ENCODE data around the gene NCR2.

The NCR2 gene

DNA sequence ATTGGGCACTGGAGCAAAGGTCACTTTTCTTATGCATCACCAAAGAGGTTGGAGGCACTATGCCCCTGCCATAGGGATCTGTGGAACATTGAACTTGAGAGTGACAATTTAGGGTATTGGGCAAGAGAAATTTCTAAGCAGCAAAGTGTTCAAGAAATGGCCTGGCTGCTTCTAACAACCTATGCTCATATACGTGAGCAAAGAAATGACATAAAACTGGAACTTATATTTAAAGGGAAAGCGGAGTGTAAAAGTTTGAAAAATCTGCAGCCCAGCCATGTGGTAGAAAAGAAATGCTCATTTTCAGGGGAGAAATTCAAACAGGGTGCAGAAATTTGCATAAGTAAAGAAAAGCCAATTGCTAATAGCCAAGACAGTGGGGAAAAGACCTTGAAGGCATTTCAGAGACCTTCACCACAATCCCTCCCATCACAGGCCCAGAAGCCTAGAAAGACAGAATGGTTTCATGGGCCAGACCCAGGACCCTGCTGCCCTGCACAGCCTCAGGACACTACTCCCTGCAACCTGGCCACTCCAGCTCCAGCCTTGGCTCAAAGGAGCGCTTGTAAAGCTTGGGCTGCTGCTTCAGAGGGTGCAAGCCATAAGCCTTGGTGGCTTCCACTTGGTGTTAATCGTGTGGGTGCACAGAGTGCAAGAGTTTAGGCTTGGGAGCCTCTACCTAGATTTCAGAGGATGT lies 24.4 kb downstream of the NCR2 start:
- no peak for DNase-seq (ENCODE audit: low read depth)

DNA sequence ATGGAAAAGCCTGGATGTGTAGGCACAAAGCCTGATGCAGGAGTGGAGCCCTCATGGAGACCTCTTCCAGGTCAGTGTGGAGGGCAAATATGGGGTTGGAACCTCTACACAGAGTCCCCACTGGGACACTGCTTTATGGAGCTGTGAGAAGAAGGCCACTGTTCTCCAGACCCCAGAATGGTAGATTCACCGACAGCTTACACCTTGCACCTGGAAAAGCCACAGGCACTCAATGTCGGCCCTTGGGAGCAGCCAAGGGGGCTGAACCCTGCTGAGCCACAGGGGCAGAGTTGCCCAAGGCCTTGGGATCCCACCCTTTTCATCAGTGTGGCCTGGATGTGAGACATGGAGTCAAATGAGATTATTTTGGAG lies 24.9 kb downstream of the NCR2 start:
- no peak for DNase-seq (ENCODE audit: low read depth)

DNA sequence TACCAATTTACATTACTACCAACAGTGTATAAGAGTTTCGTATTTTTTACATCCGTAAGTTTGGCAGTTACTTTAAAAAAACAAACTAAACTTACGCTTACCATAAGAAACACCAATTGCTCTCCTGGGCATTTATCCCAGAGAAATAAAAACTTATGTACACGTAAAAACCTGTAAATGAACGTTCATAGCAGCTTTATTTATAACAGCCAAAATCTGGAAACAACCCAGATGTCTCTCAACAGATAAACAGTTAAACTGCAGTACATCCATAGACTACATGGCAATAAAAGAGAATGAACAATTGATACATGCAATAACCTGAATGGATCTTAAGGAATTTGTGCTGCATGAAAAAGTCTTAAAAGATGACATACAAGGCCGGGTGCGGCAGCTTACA lies 30.7 kb downstream of the NCR2 start:
- no peak for DNase-seq (ENCODE audit: low read depth)

DNA sequence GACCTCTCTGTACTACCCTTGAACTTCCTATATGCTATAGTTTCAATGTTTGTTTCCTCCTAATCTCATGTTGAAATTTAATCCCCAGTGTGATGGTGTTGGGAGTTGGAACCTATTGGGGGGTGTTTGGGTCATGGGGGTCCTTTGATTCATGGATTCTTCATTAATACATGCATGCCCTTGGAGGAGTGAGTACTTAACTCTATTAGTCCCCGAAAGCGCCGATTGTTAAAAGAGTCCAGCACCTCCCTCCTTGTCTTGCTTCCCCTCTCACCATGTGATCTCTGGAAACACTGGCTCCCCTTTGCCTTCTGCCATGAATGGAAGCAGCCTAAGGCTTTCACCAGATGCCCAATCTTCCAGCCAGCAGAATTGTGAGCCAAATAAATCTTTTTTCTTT lies 31.7 kb downstream of the NCR2 start:
- DNase-seq (ENCODE audit: low read depth) = no peak

DNA sequence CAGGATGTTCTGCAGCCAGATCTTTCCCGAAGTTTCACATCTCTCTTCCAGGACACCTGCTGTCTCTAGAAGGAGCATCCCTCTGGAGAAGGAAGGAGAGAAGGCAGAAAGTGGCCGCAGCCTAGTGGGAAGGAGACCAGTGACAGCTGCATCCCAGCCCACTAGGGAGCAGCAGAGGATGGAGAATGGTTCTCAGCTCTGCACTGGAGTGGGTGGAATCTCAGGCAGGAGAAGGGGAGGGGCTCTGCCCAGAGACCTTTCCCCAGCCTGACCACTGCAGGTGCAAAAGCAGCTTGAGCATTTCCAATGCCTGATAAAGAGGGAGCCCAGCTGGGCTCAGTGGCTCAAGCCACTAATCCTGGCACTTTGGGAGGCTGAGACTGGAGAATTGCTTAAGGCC lies 32.3 kb downstream of the NCR2 start:
- DNase-seq (ENCODE audit: low read depth) = no peak

DNA sequence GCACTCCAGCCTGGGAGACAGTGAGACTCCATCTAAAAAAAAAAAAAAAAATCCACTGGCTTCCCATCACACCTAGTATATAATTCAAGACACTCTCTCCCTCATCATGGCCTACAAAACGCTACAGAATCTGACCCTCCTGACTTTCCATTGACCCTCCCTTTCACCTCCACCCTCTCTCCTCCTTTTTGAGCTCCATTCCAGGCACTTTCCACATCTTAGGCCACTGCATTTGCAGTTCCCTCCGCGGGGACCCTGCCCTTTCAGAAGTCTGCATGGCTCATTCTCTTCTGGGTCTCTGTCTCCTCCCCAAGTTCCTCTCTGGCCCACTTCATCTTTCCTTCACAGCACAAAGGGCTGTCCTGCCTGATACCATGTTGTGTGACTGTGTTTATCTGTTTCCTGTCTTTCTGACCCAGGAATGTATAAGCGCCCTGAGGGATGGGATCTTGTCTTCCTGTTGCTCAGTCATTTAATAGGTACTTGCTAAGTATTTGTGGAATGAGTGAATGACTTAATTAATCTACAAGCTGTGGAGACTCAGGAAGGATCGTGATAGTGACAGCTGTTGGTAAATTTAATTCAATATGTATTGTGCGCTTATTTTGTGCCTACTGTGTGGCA lies 35.2 kb downstream of the NCR2 start:
- no peak for DNase-seq (ENCODE audit: low read depth)

DNA sequence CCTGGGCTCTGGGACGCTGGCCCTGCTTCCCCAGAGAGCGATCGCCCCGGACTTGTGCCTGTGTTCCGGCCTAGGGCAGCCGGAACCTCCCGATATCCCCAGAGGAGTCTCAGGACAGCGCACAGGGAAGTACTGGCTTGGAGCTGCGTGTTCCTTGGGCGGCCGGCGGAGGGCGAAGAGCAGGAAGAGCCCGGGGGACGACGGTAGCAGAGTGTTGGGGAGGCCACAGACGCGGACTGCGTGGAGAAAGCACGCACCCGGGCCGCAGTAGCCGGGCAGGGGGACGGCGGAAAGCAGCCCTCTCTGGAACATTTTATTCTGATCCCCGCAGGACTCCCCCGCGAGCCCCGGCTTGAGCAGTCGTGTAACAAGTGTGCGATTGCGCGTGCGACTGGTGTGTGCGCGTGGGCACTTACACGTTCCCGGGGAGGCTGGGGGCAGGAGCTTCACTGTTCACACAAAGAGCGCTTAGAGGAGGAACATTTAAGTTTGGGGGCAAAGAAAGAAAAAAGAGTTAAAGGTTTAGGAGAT lies 36.1 kb downstream of the NCR2 start:
- no peak for DNase-seq (ENCODE audit: low read depth)

DNA sequence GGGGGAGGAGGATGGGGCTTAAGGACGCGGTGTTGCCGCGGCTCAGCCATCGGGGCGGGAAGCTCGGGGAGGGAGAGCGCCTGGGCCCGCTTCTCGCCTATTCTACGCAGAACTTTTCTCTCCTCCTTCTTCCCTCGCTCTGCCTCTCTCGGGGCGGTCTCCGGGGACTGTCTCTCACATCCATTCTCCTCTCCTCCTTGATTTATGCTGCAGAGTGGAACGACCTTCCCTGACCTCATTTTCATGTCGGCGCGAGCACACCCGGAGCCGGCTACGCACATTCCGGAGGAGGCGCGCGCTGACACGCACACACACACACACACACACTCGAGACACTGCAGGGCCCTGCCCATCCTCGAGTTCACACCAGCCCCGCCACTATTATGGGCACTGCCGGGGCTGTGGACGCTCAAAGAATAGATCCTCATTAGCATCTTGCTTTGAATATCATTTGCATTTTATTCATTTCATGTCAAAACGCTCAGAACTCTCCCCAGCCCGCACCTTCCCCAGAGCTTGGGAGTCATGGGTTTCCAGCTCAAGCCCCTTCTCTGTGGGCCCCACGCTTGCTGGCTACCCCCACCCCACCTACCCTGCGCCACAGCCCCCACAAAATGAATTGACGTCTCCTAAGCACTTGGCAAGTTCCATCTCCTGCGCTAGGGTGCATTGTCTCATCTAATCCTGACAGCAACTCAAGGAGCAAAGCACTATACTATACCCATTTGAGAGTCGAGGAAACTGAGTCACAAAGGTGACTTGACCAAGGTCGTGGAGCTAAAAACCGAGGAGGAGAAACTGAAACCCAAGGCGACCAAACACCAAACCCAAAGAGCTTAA lies 36.8 kb downstream of the NCR2 start:
- DNase-seq (ENCODE audit: low read depth) = no peak

DNA sequence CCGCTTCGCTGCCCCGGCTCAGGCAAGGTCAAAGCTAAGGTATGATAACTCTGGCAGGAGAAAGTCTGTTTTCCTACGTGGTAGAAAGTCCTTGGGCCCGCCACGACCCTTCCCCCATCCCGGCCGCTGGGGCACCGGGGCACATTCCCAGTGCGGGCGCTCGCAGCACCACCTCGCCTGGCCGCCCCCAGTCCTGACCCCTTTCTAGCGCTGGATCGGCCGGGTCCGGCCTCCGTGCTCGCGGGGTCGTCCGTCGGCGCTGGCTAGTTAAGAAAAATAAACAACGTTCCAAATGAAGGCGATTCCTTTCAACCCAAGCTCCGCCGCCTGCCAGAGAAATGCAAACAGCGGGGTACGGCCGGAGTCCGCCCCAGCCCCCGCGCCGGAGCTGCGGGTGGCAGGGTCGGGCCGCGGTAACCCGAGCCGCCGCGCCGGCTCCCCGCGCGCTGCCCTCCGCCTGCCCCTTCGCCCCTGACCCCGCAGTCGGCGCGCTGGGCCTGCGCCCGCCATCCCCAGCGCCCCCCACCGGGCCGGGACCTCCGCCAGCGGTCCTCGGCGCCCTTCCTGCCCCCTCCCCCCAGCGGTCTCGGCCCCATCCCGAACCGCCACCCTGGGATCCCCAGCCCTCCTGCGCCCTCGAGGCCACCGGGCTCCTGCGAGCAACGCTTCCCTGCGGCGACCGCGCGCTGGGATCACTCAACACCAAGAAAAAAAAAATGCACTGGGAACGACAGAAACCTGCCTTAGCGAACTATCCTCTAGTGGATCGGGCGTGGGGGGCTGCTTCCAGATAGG lies 37.6 kb downstream of the NCR2 start:
- no peak for DNase-seq (ENCODE audit: low read depth)

DNA sequence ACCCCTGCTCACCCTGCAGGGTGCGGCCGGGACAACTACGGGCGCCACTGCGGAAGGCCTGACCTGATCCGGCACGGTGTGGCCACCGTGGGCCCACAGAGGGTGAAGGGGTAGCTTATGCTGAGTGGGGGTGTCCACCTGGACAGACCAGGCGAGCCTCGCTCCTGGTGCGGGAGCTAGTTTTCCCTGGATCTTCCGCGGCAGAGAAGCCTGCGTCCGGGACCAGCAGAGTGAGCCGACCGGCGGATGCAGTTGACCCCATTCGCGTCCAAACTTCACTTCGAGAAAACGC lies 38.2 kb downstream of the NCR2 start:
- DNase-seq (ENCODE audit: low read depth) = no peak

DNA sequence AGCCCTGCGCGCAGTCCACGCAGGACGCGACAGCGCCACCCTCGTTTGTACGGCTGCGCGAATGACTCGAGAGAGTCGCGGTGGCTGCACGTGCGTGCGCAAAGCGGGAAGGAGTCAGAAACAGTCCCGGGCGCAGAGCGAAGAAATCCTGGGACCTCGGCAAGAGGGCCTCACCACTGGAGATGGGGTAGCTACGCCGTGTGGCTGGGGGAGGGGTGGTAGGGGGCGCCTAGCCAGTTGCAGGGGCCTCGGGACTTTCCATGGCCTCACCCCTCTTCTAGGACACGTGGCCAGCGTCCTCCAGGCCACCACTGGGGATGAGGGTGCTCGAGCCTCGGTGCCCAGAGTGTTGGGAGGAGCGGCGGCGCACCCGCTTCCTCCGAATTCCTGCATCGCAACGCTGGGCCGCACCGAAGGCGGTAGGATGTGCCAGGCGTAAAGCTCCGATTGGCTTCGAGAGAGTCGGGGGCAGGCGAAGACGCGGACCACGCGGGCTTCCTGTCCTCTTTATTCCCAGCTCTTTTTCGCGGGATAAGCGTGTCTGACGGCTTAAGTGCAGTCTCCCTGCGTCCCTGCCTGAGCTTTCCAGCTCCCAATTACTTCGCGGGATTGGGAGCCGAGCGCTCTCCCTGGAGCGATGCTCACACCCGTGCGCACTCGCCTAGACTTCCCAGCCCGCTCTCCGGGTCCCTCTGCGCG lies 38.7 kb downstream of the NCR2 start:
- DNase-seq (ENCODE audit: low read depth) = no peak

DNA sequence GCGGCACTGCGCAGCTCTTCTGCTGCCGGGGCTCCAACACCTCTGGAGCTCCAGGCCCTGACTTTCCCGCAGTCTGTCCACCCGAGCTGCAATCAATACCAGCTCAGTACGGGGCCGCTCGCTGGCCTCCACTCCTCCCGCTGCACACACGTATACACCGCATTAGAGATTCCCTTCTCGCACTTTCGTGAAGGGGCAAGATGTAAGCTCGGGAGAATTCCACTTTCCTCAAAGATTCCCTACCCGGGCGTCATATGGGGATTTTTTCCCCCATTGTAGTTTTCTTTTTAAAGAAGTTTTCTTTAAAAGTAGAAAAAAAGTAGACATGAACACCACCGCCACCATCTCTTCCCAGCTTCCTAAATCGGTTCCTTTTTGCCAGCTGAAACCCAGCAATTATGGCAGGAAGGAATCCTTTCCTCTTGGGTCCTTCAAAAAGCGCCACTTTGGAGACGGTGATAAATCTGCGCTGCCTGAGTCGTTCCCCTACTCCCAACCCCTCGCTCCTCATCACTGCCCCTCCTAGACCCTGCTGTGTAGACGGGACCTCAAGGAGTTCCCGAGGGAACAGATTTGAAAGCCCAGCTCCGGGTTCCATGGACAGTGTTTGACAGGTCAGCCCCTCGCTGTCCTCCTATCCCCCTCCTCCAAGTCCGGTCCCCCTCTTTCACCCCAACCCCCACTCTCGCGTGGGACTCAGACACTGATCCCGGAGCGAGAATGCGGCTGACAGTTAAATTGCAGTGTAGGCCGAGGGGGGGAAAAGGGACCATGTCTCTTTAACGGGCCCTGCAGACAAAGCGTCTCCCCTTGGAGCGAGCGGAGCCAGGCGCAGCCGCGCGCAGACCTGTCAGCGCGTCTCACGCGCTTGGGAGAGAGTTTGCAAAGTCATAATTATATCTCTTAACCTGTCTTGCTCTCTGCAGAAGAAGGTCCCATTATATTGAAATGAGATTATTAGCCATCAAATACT lies 39.5 kb downstream of the NCR2 start:
- DNase-seq (ENCODE audit: low read depth) = no peak

DNA sequence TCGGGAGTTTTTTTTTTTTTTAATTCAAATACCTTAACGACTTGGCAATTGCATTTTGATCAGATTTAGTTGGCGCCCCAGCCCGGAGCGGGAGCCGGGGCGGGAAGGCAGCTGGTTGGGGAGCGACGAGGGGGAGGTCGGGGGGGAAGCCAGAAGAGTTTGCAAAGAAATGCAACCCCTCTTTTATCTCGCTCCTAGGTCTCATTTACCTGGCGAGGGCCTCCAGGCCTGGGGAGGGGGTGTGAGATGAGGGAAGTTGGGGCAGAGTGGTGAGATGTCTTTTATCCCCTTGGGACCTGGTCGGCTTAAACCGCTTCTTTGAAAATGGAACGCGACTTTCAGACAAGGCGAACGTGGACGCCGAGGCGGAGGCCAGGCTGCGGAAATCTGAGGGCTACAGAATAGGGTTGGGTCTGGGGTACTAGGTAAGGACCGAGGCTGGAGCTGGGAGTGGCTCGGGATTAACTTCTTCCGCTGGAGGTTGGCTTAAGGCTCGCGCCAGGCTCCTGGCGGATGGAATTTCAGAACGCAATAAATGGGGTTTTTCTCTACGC lies 40.3 kb downstream of the NCR2 start:
- no peak for DNase-seq (ENCODE audit: low read depth)

DNA sequence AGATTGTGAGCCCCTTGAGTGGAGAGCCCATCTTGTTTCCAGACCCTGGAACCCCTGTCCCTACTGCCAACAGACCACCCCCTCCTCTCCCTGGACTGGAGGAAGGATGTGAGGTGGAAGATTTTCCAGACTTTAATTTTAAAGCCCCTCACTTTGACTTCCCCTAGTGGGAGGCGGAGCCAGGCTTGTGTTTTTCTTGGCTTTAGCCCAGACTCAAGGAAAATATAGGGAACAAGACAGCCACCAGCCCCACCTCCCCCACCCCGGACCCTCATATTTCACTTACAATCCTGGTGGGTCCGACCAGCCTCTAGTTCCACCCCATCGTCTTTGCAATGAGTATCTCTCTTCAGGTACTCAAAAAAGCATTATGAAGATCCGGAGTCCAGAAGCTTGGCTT lies 40.8 kb downstream of the NCR2 start:
- DNase-seq (ENCODE audit: low read depth) = no peak

DNA sequence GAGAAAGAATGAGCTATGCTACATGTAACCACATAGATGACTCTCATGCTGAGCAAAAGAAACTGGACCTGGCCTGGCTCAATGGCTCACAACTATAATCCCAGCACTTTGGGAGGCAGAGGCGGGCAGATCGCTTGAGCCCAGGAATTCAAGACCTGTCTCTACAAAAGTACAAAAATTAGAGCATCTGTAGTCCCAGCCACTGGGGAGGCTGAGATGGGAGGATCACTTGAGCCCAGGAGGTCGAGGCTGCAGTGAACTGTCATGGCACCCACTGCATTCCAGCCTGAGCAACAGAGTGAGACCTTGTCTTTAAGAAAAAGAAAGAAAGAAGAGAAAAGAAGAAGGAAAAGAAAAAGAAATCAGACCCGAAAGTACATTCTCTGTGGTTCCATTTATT lies 41.7 kb downstream of the NCR2 start:
- no peak for DNase-seq (ENCODE audit: low read depth)

DNA sequence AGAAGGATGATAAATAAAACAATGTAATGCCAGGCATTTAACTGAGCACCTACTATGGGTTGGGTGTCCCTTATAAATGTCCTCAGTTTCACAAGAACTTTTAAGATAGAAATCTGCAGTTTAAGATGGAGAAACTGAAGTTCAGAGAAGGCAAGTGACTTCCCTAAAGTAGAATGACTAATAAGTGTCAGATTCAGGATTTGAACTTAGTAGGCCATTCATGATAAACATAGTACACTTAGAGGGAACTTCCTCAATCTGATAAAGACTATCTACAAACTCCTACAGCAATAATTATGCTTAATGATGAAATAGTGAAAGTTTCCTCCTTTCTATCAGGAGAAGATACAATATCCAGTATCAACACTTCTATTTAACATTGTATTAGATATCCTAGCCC lies 43.9 kb downstream of the NCR2 start:
- no peak for DNase-seq (ENCODE audit: low read depth)

DNA sequence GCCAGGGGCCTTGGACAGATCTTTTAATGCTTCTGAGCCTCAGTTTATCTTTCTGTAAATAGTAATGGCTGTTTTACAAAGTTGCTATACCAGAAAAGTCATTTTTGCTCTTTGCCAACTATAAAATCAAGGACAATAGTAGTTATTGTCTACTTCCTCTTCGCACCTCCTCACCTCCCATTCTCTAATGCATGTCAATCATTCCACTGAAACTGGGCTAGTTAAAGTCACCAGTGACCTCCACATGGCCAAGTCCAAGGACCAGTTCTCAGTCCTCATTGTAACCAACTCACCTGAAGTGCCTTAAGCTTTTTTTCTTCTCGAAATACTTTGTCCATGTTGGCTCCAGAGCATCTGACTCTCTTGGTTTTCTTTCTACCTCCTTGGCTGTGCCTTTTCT lies 51.2 kb downstream of the NCR2 start:
- no peak for DNase-seq (ENCODE audit: low read depth)

DNA sequence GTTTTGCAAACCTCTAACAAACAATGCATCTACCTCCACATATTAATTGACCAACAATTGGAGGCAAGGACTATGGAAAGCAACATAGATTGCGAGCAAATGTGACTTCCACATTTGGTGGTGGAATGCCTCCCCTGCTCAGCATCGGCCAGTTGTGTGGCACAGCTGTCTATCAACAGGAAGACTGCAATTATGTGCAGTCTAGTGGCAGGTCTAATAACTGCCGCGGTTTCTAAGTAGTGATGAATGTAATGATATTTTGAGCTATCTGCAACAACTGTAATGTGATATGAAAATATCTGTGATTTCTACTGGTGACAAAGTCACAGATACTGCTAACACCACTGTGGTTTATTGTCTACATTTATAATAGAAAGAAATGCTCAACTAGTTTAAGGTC lies 56.8 kb downstream of the NCR2 start:
- no peak for DNase-seq (ENCODE audit: low read depth)

DNA sequence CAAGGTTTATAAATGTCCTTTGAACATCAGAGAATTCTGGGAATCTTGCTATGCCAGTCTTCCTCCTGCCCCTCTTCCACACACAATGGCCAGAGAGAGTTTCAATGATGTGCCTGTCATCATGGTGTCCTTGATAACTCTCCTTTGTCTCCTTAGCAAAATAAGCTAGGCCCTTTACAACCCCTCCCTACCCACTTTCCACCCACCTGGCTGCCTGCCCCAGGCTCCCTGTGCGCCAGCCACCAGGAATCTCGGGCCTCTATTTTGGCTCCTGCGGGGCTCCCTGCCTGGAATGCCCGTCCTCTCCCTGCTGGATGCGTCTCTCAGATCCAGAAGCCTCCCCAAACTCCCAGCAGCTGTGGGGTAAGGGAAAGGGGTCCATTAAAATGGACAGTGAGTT lies 60.9 kb downstream of the NCR2 start:
- DNase-seq (ENCODE audit: low read depth) = no peak

DNA sequence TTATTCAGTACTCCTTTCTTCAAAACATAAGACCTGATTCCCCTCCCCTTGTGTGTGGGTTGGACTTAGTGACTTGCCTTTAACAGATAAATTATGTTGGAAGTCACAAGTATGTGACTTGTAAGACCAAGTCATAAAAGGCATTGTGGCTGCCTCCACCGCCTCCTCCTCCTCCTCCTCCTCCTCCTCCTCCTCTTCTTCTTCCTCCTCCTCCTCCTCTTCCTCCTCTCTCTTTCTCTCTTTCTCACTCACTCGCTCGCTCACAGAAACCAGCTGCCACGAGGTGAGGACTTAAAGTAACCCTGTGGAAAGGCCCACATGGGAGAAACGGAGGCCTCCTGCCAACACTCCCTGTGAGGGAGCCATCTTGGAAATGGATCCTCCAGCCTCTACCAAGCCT lies 64.0 kb downstream of the NCR2 start:
- no peak for DNase-seq (ENCODE audit: low read depth)
